Transverse colon (tissue), 4 donors: ENCODE data around the gene ENOX1. TPM values are rescaled to one million over a fixed set of nuclear protein-coding genes. Genes with fewer than 3 reads are reported as not detected.

Experiments
- DNase-seq: peaks from one replicate; pipeline ENCODE4 v3.0.0-alpha.2; 2019
- H3K27ac ChIP-seq, 4 donors: fragments of 200-600 bp; sonication (generic); 2 replicates each; pipeline ENCODE4 v1.5.1; 2016 to 2018; ENCODE audit warnings: inconsistent platforms in 4 of 4
- H3K27me3 ChIP-seq: fragments of 200-600 bp; sonication (generic); 2 replicates; pipeline ENCODE4 v1.5.1; 2017; ENCODE audit warnings: inconsistent platforms
- H3K36me3 ChIP-seq, 4 donors: fragments of 200-600 bp; sonication (generic); 2 replicates each; pipeline ENCODE4 v1.5.1; 2017 to 2019; ENCODE audit warnings: inconsistent platforms in 4 of 4
- H3K4me1 ChIP-seq, 4 donors: fragments of 200-600 bp; sonication (generic); 2 replicates each; pipeline ENCODE4 v1.5.1; 2017 to 2020; ENCODE audit warnings: inconsistent platforms in 4 of 4
- H3K4me3 ChIP-seq, 4 donors: fragments of 200-600 bp; sonication (generic); 1 replicate in 1 of 4; 2 replicates in 3 of 4; pipeline versions ENCODE4 v1.5.1 to v1.6.1; 2017 to 2019; ENCODE audit warnings: inconsistent platforms in 4 of 4
- H3K9me3 ChIP-seq, 2 donors: fragments of 200-600 bp; sonication (generic); 2 replicates each; pipeline ENCODE4 v1.5.1; 2017 to 2019; ENCODE audit warnings: inconsistent platforms in 2 of 2
- CTCF ChIP-seq, 5 experiments: fragments of 200-600 bp in 3 of 5; fragments of 450-650 bp in 2 of 5; sonication (generic) in 3 of 5; IDR thresholded peaks; 1 replicate in 2 of 5; 2 replicates in 3 of 5; pipeline ENCODE4 v1.5.1; 2016 to 2017; ENCODE audit warnings: antibody characterized with exemption in 5 of 5, inconsistent platforms in 3 of 5, mild to moderate bottlenecking in 2 of 5, moderate library complexity in 1 of 5
- EP300 ChIP-seq: sonication (generic); formaldehyde crosslinking; IDR thresholded peaks from one replicate; pipeline ENCODE4 v1.6.1; 2017; ENCODE audit warnings: antibody characterized with exemption, low read depth
- POLR2A ChIP-seq: fragments of 450-650 bp; IDR thresholded peaks from one replicate; pipeline ENCODE4 v1.6.1; 2016; ENCODE audit warnings: antibody characterized with exemption, mild to moderate bottlenecking, moderate library complexity
- POLR2AphosphoS5 ChIP-seq, 3 donors: sonication (generic); formaldehyde crosslinking; IDR thresholded peaks; one replicate each; pipeline ENCODE4 v1.6.1; 2016; ENCODE audit warnings: antibody characterized with exemption in 3 of 3
- WGBS, 2 donors: methylation state at CpG; one replicate each; pipeline ENCODE4 v1.1.5; 2018; ENCODE audit warnings: low coverage in 1 of 2; 5-methylcytosine and 5-hydroxymethylcytosine counted together
- in situ Hi-C, 4 donors: fragments of 200-750 bp; cut with MboI; loops; one replicate each; pipeline versions ENCODE4 v1.15.0 to v1.15.1; 2017; ENCODE audit warnings: low sequenced_read_pairs in 3 of 4, low pct_ligation_motif_present in 1 of 4, low pct_unique_long_range_greater_than_20kb in 1 of 4
- intact Hi-C: fragments of 100-400 bp; cut with DNase I; formaldehyde crosslinking; loops from one replicate; pipeline ENCODE4 v1.15.1; 2023; ENCODE audit warnings: low total_unique reads
- total RNA-seq, 4 donors: library from RNA; depleted of rRNA; stranded (reverse); fragments of >200 nt; gene quantifications; one replicate each; pipeline ENCODE4 v1.1.0, GENCODE V29; 2016

The ENOX1 gene
- total RNA-seq, 4 donors from 2014 or later, result 1.5 to 6.4 (median 2.2) TPM

GRCh38 chr13:43377973-43378372 is 408.8 kb downstream of the ENOX1 start:
- Histone ChIP-seq H3K36me3 (no peaks in the 10 kb centered on the region), H3K27me3 (no peaks in the 10 kb centered on the region), H3K4me1 (no peaks in the 10 kb centered on the region), H3K27ac (no peak overlapping the region), H3K9me3 (peaks cover 0 to 5% of the 10 kb centered on the region in 2 donors), H3K4me3 (no peak overlapping the region)
- WGBS, 2 donors, result 33 to 37% methylated on average over 1 of the region's 1 CpG
- TF ChIP-seq CTCF (IDR thresholded peaks at IDR 0.05), result no peak
- no peak for TF ChIP-seq POLR2A
- TF ChIP-seq POLR2AphosphoS5 (IDR thresholded peaks at IDR 0.05), result no peak
- no peak for TF ChIP-seq EP300
- intact Hi-C loops (no loop called here), in situ Hi-C loops (no loop called here)
- DNase-seq, result no peak

- intact Hi-C loops, result no loop called here
- 81 to 82% methylated on average over 3 of the region's 3 CpGs for WGBS, 2 donors
- no peak overlapping the region for H3K27ac ChIP-seq
Observed at GRCh38 chr13:43377149-43377548, 409.6 kb downstream of the ENOX1 start.

GRCh38 chr13:43376596-43376995 is 410.2 kb downstream of the ENOX1 start:
- no peak for DNase-seq
- Histone ChIP-seq H3K4me1 (no peaks in the 10 kb centered on the region), H3K27me3 (no peaks in the 10 kb centered on the region), H3K27ac (no peak overlapping the region), H3K9me3 (peaks cover 0 to 5% of the 10 kb centered on the region in 2 donors), H3K36me3 (no peaks in the 10 kb centered on the region), H3K4me3 (no peak overlapping the region)
- in situ Hi-C loops (no loop called here), intact Hi-C loops (no loop called here)
- TF ChIP-seq CTCF (IDR thresholded peaks at IDR 0.05) (no peak), EP300 (no peak), POLR2A (no peak), POLR2AphosphoS5 (IDR thresholded peaks at IDR 0.05) (no peak)
- 81% methylated on average over 1 of the region's 1 CpG; no CpG with 5 or more reads in 1 of the 2 donors for WGBS, 2 donors

More at GRCh38 chr13:43377149-43377548, 409.6 kb downstream of the ENOX1 start:
- H3K36me3 ChIP-seq, result no peaks in the 10 kb centered on the region
- no peak for DNase-seq
- H3K27me3 ChIP-seq, result no peaks in the 10 kb centered on the region
- H3K4me3 ChIP-seq, result no peak overlapping the region
- in situ Hi-C loops, result no loop called here
- no peaks in the 10 kb centered on the region for H3K4me1 ChIP-seq
- H3K9me3 ChIP-seq, result peaks cover 0 to 5% of the 10 kb centered on the region in 2 donors
- TF ChIP-seq POLR2A (no peak), POLR2AphosphoS5 (IDR thresholded peaks at IDR 0.05) (no peak), CTCF (IDR thresholded peaks at IDR 0.05) (no peak), EP300 (no peak)

GRCh38 chr13:43375797-43376465 is 410.8 kb downstream of the ENOX1 start:
- 56 to 67% methylated on average over 2 of the region's 2 CpGs for WGBS, 2 donors
- TF ChIP-seq POLR2AphosphoS5 (IDR thresholded peaks at IDR 0.05) (no peak), POLR2A (no peak), CTCF (IDR thresholded peaks at IDR 0.05) (no peak), EP300 (no peak)
- DNase-seq, result no peak
- H3K4me3 ChIP-seq, result no peak overlapping the region
- no peaks in the 10 kb centered on the region for H3K27me3 ChIP-seq
- H3K9me3 ChIP-seq, result peaks cover 0 to 5% of the 10 kb centered on the region in 2 donors
- H3K36me3 ChIP-seq, result no peaks in the 10 kb centered on the region
- H3K27ac ChIP-seq, result no peak overlapping the region
- intact Hi-C loops, result no loop called here
- in situ Hi-C loops, result no loop called here
- peaks cover 0 to 2% (median 0%) of the 10 kb centered on the region in 4 donors for H3K4me1 ChIP-seq
